DOHH2 (cell line): Measurements from ENCODE around the gene CTBP1.

Source experiments
- H3F3A ChIP-seq: fragments of 200-600 bp; sonication (generic), shearing (Covaris generic); 2 replicates; pipeline ENCODE4 v1.6.0; 2016; ENCODE audit warnings: antibody characterized with exemption, mild to moderate bottlenecking; ENCODE audit not compliant: control insufficient read depth, insufficient read depth
- H3K27ac ChIP-seq: fragments of 200-600 bp; sonication (generic); 2 replicates; pipeline ENCODE4 v1.5.1; 2014; ENCODE audit warnings: low read depth, mild to moderate bottlenecking, low read length, moderate library complexity
- H3K27me3 ChIP-seq: fragments of 200-600 bp; sonication (generic); 2 replicates; pipeline ENCODE4 v1.6.1; 2014; ENCODE audit warnings: mild to moderate bottlenecking, low read length, mixed read lengths; ENCODE audit not compliant: control insufficient read depth
- H3K36me3 ChIP-seq: fragments of 200-600 bp; sonication (generic); 2 replicates; pipeline ENCODE4 v1.6.1; 2014; ENCODE audit warnings: mild to moderate bottlenecking, low read length, moderate library complexity, mixed read lengths; ENCODE audit not compliant: control insufficient read depth
- H3K4me1 ChIP-seq: fragments of 200-600 bp; sonication (generic); 2 replicates; pipeline ENCODE4 v1.6.1; 2014; ENCODE audit warnings: mild to moderate bottlenecking, low read length, mixed read lengths; ENCODE audit not compliant: control insufficient read depth
- H3K4me2 ChIP-seq: fragments of 200-600 bp; sonication (generic); 2 replicates; pipeline ENCODE4 v1.6.0; 2014; ENCODE audit warnings: mild to moderate bottlenecking, low read length, moderate library complexity
- H3K4me3 ChIP-seq: fragments of 200-600 bp; sonication (generic); 2 replicates; pipeline ENCODE4 v1.5.1; 2014; ENCODE audit warnings: mild to moderate bottlenecking, low read length, mixed read lengths
- H3K79me2 ChIP-seq: fragments of 200-600 bp; sonication (generic); 2 replicates; pipeline ENCODE4 v1.6.1; 2014; ENCODE audit warnings: mild to moderate bottlenecking, low read length, mixed read lengths; ENCODE audit not compliant: control insufficient read depth
- H3K9me2 ChIP-seq: fragments of 200-600 bp; sonication (generic); replicated peaks from 2 replicates; pipeline ENCODE4 v1.6.1; 2014; ENCODE audit warnings: mild to moderate bottlenecking, low read length, mixed read lengths; ENCODE audit not compliant: control insufficient read depth
- H3K9me3 ChIP-seq: fragments of 200-600 bp; sonication (generic); 2 replicates; pipeline ENCODE4 v1.6.1; 2014; ENCODE audit warnings: antibody characterized with exemption, low read length, mixed read lengths; ENCODE audit not compliant: control insufficient read depth, insufficient read depth
- H4K20me1 ChIP-seq: fragments of 200-600 bp; sonication (generic); 2 replicates; pipeline ENCODE4 v1.6.0; 2014; ENCODE audit warnings: low read depth, mild to moderate bottlenecking, antibody characterized with exemption, low read length, moderate library complexity; ENCODE audit not compliant: control insufficient read depth, insufficient read depth
- CTCF ChIP-seq: fragments of 200-600 bp; sonication (generic); IDR thresholded peaks from one replicate; pipeline ENCODE4 v1.5.1; 2014; ENCODE audit warnings: antibody characterized with exemption, mild to moderate bottlenecking, low read depth, low read length; ENCODE audit not compliant: poor library complexity, severe bottlenecking
- EZH2phosphoT487 ChIP-seq: fragments of 200-600 bp; sonication (generic); IDR thresholded peaks from 2 replicates; pipeline ENCODE4 v1.6.1; 2017; ENCODE audit warnings: borderline replicate concordance, mild to moderate bottlenecking, antibody characterized with exemption, low read length, moderate library complexity, mixed read lengths

The CTBP1 gene

GRCh38 chr4:1226144-1226481 is 22.8 kb downstream of the CTBP1 start:
- Histone ChIP-seq H3F3A (peaks cover 3% of the 10 kb centered on the region), H3K27me3 (no peaks in the 10 kb centered on the region), H4K20me1 (0 out of 2 replicates have a peak, but pooled peaks cover 3% of the 10 kb centered on the region), H3K79me2 (peaks cover 40% of the 10 kb centered on the region), H3K4me1 (peaks cover 22% of the 10 kb centered on the region), H3K9me3 (no peaks in the 10 kb centered on the region), H3K4me3 (no peak overlapping the region), H3K9me2 (no peaks in the 10 kb centered on the region), H3K36me3 (peaks cover 98% of the 10 kb centered on the region), H3K4me2 (no peak overlapping the region), H3K27ac (no peak overlapping the region)
- TF ChIP-seq EZH2phosphoT487 (no peak), CTCF (no peak)

- Histone ChIP-seq H3K36me3 (peaks cover 98% of the 10 kb centered on the region), H3K4me1 (peaks cover 28% of the 10 kb centered on the region)
- no peak for TF ChIP-seq CTCF
- no peak for TF ChIP-seq EZH2phosphoT487
These were observed 23.4 kb downstream of the CTBP1 start for GRCh38 chr4:1225272-1226143.

GRCh38 chr4:1223841-1224809 is 24.8 kb downstream of the CTBP1 start:
- Histone ChIP-seq H3K27me3 (no peaks in the 10 kb centered on the region), H3K4me3 (no peak overlapping the region), H3K9me2 (no peaks in the 10 kb centered on the region), H3K27ac (no peak overlapping the region), H3K4me1 (peaks cover 41% of the 10 kb centered on the region), H3K9me3 (no peaks in the 10 kb centered on the region), H3K4me2 (no peak overlapping the region), H4K20me1 (0 out of 2 replicates have a peak, but pooled peaks cover 3% of the 10 kb centered on the region), H3F3A (peaks cover 22% of the 10 kb centered on the region), H3K79me2 (peaks cover 39% of the 10 kb centered on the region), H3K36me3 (peaks cover 88% of the 10 kb centered on the region)
- no peak for TF ChIP-seq EZH2phosphoT487
- TF ChIP-seq CTCF: no peak

More at GRCh38 chr4:1225272-1226143, 23.4 kb downstream of the CTBP1 start:
- Histone ChIP-seq H3K4me2 (no peak overlapping the region), H3K9me2 (no peaks in the 10 kb centered on the region), H3K27me3 (no peaks in the 10 kb centered on the region), H3K27ac (no peak overlapping the region), H3F3A (peaks cover 9% of the 10 kb centered on the region), H4K20me1 (0 out of 2 replicates have a peak, but pooled peaks cover 3% of the 10 kb centered on the region), H3K79me2 (peaks cover 46% of the 10 kb centered on the region), H3K9me3 (no peaks in the 10 kb centered on the region), H3K4me3 (no peak overlapping the region)
